Measurements from ENCODE around the gene MOB1A. TPM values are rescaled to one million over a fixed set of nuclear protein-coding genes. Genes with fewer than 3 reads are reported as not detected.
A peak's percentile ranks its signal among the peaks of the same experiment; 100 is the strongest.

Gene MOB1A
- total and polyA plus RNA-seq, 2 of the 13 experiments (the other 11 are each of a cell fraction or from before 2014, with no cell fraction given), result 48.2 to 139 TPM

GRCh38 chr2:74191596-74192380 lies 13.1 kb upstream of the MOB1A start (continued):
- TF ChIP-seq PATZ1 (CRISPR knock-in tag; IDR thresholded peaks at IDR 0.05) (peak; percentile 23; the same call in 1 of the 2 replicates), ATF3 (CRISPR knock-in tag; IDR thresholded peaks at IDR 0.05) (no peak)

- intact Hi-C loops (cut with micrococcal nuclease; ENCODE audit: unreplicated experiment) (no loop called here), in situ Hi-C loops (cut with HindIII; ENCODE audit: extremely low pct_ligation_motif_present, low pct_unique_long_range_greater_than_20kb) (no loop called here)
- no peak overlapping the region for H3K4me3 ChIP-seq (replicated peaks in 1 of 3; ENCODE audit: insufficient read depth in 1 of 3, low read depth in 2 of 3, low read length in 3 of 3)
- no peaks in the 10 kb centered on the region for H3K36me3 ChIP-seq (replicated peaks in 1 of 2; ENCODE audit: control insufficient read depth in 1 of 2, insufficient read depth in 2 of 2, low read length in 2 of 2)
- no peaks in the 10 kb centered on the region for H3K27me3 ChIP-seq (ENCODE audit: control insufficient read depth in 1 of 2, insufficient read depth in 2 of 2, low read length in 2 of 2)
- no peaks in the 10 kb centered on the region for H4K20me1 ChIP-seq (ENCODE audit: insufficient read depth, low read length)
- WGBS (ENCODE audit: low lambda C conversion rate), result 72% methylated on average over 3 of the region's 3 CpGs
- no peak overlapping the region for H3K9ac ChIP-seq (ENCODE audit: insufficient read depth, low read depth, low read length)
- no peaks in the 10 kb centered on the region for H3K79me2 ChIP-seq (ENCODE audit: insufficient read depth, low read length)
- ATAC-seq (no peak), DNase-seq (ENCODE audit: low spot score) (no peak), FAIRE-seq (no peak)
- H2AFZ ChIP-seq (ENCODE audit: low read length), result no peak overlapping the region
- H3K27ac ChIP-seq (ENCODE audit: extremely low read length, insufficient read depth, low read length), result no peak overlapping the region
- no peaks in the 10 kb centered on the region for H3K9me3 ChIP-seq (ENCODE audit: low read length)
- peaks cover 32% of the 10 kb centered on the region for H3K4me1 ChIP-seq (ENCODE audit: insufficient read depth, low read length)
- no TSS peak for BruUV-seq (replicated peaks)
- TF ChIP-seq ZNF44 (CRISPR knock-in tag; IDR thresholded peaks at IDR 0.05) (no peak), MAFK (conservative IDR thresholded peaks at IDR 0.05 in 1 of 2, IDR thresholded peaks at IDR 0.05 in 1 of 2; ENCODE audit: low read length in 2 of 2) (0 out of 4 replicates have a peak, but pooled peaks of 1 of the 2 experiments have one; percentile 9), NFIC (IDR thresholded peaks at IDR 0.05; ENCODE audit: low read length) (no peak)
- ChIA-PET CTCF (ENCODE audit: low intra/inter-chr PET ratio, low total read pairs) (no interaction called here), POLR2A (interaction anchor here (1.4 to 1.8 kb wide), 2 partner anchors 10 kb away, joined by 11 to 20 read pairs; partner anchors contain the start of genes MOB1A and MTHFD2)
- H3K4me2 ChIP-seq (ENCODE audit: low read depth, low read length), result peak overlapping the region; percentile 71
Observed at GRCh38 chr2:74188696-74189095, 10.0 kb upstream of the MOB1A start.
